ENCODE data around the gene G6PC3. TPM values are rescaled to one million over a fixed set of nuclear protein-coding genes. Genes with fewer than 3 reads are reported as not detected.
A peak's percentile ranks its signal among the peaks of the same experiment; 100 is the strongest.

Gene G6PC3
- total RNA-seq, 1 donor from 2014 or later, result 42.4 TPM

- no peak for DNase-seq (ENCODE audit: low read depth)
- no peak for TF ChIP-seq CTCF (conservative IDR thresholded peaks at IDR 0.05; ENCODE audit: low read depth, low read length)
- no peak overlapping the region for H3K4me3 ChIP-seq (ENCODE audit: low read depth, low read length)
These were observed 7.0 kb downstream of the G6PC3 start for GRCh38 chr17:44077595-44077909.

- no peak for DNase-seq (ENCODE audit: low read depth)
- no peak for TF ChIP-seq CTCF (conservative IDR thresholded peaks at IDR 0.05; ENCODE audit: low read depth, low read length)
- H3K4me3 ChIP-seq (ENCODE audit: low read depth, low read length), result no peak overlapping the region
These were observed 7.9 kb downstream of the G6PC3 start for GRCh38 chr17:44078412-44078811.

- H3K4me3 ChIP-seq (ENCODE audit: low read depth, low read length), result no peak overlapping the region
- TF ChIP-seq CTCF (conservative IDR thresholded peaks at IDR 0.05; ENCODE audit: low read depth, low read length), result no peak
- no peak for DNase-seq (ENCODE audit: low read depth)
These were observed 9.6 kb downstream of the G6PC3 start for GRCh38 chr17:44079877-44080821.

DNA sequence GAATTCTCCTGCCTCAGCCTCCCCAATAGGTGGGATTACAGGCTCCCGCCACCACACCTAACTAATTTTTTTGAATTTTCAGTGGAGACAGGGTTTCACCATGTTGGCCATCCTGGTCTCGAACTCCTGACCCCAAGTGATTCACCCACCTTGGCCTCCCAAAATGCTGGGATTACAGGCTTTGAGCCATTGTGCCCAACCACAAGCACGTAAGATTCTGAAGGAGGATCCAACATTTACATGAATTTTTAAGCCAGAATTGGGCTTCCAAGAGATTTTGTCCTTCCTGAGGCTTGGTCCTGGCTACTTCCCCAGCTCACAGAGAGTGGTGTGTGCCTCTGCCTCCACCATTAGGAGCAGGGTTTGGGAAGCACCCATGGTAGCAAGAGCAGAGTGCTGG lies 11.1 kb downstream of the G6PC3 start:
- no peak for DNase-seq (ENCODE audit: low read depth)
- no peak overlapping the region for H3K4me3 ChIP-seq (ENCODE audit: low read depth, low read length)
- no peak for TF ChIP-seq CTCF (conservative IDR thresholded peaks at IDR 0.05; ENCODE audit: low read depth, low read length)

- no peak overlapping the region for H3K4me3 ChIP-seq (ENCODE audit: low read depth, low read length)
- no peak for DNase-seq (ENCODE audit: low read depth)
- TF ChIP-seq CTCF (conservative IDR thresholded peaks at IDR 0.05; ENCODE audit: low read depth, low read length), result no peak
These were observed 11.9 kb downstream of the G6PC3 start for GRCh38 chr17:44082256-44082927.

DNA sequence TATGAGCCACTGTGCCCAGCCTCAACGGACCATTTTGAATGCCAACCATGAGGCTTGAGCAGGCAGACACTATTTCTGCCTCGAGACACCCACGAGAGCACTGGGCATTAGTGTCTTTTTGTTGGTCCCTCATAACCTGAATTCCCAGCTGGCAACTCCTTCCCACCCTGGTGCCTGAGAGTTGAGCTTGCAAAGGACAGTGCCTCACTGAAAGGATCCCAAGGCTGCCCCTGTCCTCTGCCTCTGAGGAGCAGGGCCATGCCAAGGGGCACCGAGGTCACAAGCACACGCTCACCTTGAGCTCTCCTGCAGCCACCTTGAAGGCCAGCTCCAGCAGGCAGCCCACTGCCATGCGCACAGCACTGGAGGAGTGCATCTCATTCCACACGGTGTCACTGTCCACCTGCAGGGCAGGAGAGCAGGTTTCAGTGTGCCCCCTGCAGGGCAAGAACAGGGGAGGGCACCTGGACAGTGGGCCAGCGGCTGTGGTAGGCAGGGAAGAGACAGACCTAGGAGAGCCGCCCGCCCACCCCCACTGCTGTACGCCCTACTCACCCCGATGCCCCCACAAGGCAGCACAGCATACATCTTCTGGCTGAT lies 12.8 kb downstream of the G6PC3 start:
- peak; percentile 72 for TF ChIP-seq CTCF (conservative IDR thresholded peaks at IDR 0.05; ENCODE audit: low read depth, low read length)
- no peak overlapping the region for H3K4me3 ChIP-seq (ENCODE audit: low read depth, low read length)
- no peak for DNase-seq (ENCODE audit: low read depth)

Data from epithelial cell of proximal tubule (primary cell).